ENCODE results near the gene SH2D4B.

DNA sequence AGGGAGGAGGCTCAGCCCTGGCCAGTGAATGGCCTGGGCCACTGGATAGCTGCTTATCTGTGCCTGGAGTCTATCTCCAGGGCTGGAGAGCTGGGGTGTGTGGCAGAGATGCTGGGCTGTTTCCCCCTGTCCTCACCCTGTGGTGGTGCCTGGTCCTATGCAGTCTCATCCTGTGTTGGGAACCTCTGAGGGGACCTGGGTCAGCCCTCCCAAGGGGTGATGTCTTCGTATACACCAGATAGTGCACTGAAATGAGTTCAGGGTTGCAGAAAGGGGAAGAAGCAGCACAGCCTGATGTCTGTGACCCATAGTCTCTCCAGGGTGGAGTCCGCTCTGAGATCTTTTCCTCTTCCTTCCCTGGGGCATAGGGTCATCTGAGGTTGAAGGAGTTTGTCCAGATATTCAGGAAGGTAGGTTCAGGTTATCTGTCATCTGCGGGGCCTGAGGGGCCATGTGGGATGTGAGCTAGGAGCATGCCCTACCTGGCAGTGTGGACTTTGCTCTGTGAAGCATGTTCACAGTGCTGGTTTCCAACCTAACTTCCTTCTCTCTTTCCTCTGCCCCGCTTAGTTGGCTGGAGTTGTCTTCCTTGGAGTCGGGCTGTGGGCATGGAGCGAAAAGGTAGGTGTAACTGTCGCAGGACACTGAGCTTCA, 33.4 kb upstream of the SH2D4B start:
- TF ChIP-seq, protein P1, sequence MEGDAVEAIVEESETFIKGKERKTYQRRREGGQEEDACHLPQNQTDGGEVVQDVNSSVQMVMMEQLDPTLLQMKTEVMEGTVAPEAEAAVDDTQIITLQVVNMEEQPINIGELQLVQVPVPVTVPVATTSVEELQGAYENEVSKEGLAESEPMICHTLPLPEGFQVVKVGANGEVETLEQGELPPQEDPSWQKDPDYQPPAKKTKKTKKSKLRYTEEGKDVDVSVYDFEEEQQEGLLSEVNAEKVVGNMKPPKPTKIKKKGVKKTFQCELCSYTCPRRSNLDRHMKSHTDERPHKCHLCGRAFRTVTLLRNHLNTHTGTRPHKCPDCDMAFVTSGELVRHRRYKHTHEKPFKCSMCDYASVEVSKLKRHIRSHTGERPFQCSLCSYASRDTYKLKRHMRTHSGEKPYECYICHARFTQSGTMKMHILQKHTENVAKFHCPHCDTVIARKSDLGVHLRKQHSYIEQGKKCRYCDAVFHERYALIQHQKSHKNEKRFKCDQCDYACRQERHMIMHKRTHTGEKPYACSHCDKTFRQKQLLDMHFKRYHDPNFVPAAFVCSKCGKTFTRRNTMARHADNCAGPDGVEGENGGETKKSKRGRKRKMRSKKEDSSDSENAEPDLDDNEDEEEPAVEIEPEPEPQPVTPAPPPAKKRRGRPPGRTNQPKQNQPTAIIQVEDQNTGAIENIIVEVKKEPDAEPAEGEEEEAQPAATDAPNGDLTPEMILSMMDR (IDR thresholded peaks at IDR 0.05), result no peak
- TF ChIP-seq POLR2A (IDR thresholded peaks at IDR 0.05), result no peak

Measured in esophagus squamous epithelium (tissue), 4 donors.